Endothelial cell of umbilical vein (primary cell): ENCODE measurements around the gene GRK5. TPM values are rescaled to one million over a fixed set of nuclear protein-coding genes. Genes with fewer than 3 reads are reported as not detected.

Experiments
- BruUV-seq: library from RNA; stranded (reverse); fragments of 400-500 nt; replicated peaks from 2 replicates; lab custom pipeline; 2021; lab: Mats Ljungman, UMichigan
- CTCF ChIA-PET: fragments of 300-600, 350-600 bp; sonication (Branson Sonifier 250); formaldehyde crosslinking; loops from one replicate; lab custom pipeline; 2021; ENCODE audit warnings: antibody characterized with exemption, inconsistent platforms; lab: Charles Lee
- POLR2A ChIA-PET: fragments of 300-600, 350-600 bp; sonication (Branson Sonifier 250); formaldehyde crosslinking; loops from one replicate; lab custom pipeline; 2021; ENCODE audit warnings: antibody characterized with exemption, inconsistent platforms; lab: Charles Lee
- DNase-seq: peaks from one replicate; pipeline ENCODE4 v3.0.0-alpha.2; 2011; ENCODE audit warnings: low read depth, low spot score
- FAIRE-seq: peaks from 2 replicates; lab custom pipeline; 2011; peaks lifted over from hg19 to GRCh38; lab: Jason Lieb, UNC
- H2AFZ ChIP-seq: 2 replicates; pipeline ENCODE4 v1.6.0; 2012; ENCODE audit warnings: low read depth, low read length, control low read depth, inconsistent platforms
- H3K27ac ChIP-seq: 2 replicates; pipeline ENCODE4 v1.5.1; 2011; ENCODE audit warnings: low read depth, mild to moderate bottlenecking, control low read depth, low read length, moderate library complexity; ENCODE audit not compliant: insufficient read depth
- H3K27me3 ChIP-seq, 2 experiments: 2 replicates each; pipeline versions ENCODE4 v1.6.0 to v1.6.1; 2011; ENCODE audit warnings: low read length in 2 of 2, mixed read lengths in 1 of 2; ENCODE audit not compliant: control insufficient read depth in 2 of 2, insufficient read depth in 2 of 2
- H3K36me3 ChIP-seq, 2 experiments: 2 replicates in 1 of 2; 3 replicates in 1 of 2; pipeline ENCODE4 v1.5.1; 2011; ENCODE audit warnings: low read length in 2 of 2, mild to moderate bottlenecking in 1 of 2, moderate library complexity in 1 of 2; ENCODE audit not compliant: control insufficient read depth in 2 of 2, insufficient read depth in 2 of 2; ENCODE audit errors: extremely low read depth in 1 of 2
- H3K4me1 ChIP-seq: 3 replicates; pipeline ENCODE4 v1.5.1; 2011; ENCODE audit warnings: mild to moderate bottlenecking, low read length; ENCODE audit not compliant: control insufficient read depth, insufficient read depth; ENCODE audit errors: extremely low read depth
- H3K4me2 ChIP-seq: 2 replicates; pipeline ENCODE4 v1.6.1; 2011; ENCODE audit warnings: low read length, control low read depth, mixed read lengths; ENCODE audit not compliant: insufficient read depth
- H3K4me3 ChIP-seq, 3 experiments: fragments of 200-600 bp in 1 of 3; sonication (generic), shearing (Covaris generic) in 1 of 3; replicated peaks in 1 of 3; 2 replicates each; pipeline ENCODE4 v1.5.1; 2011 to 2016; ENCODE audit warnings: control low read depth in 3 of 3, low read length in 3 of 3, mild to moderate bottlenecking in 2 of 3, inconsistent platforms in 1 of 3, low read depth in 1 of 3, moderate library complexity in 1 of 3; ENCODE audit not compliant: insufficient read depth in 1 of 3
- H3K79me2 ChIP-seq: 2 replicates; pipeline ENCODE4 v1.6.0; 2012; ENCODE audit warnings: low read length, inconsistent platforms; ENCODE audit not compliant: control insufficient read depth, insufficient read depth
- H3K9ac ChIP-seq: replicated peaks from 2 replicates; pipeline ENCODE3; 2011; ENCODE audit warnings: low read length, control low read depth; ENCODE audit not compliant: insufficient read depth; ENCODE audit errors: extremely low read depth
- H3K9me1 ChIP-seq: replicated peaks from 3 replicates; pipeline ENCODE4 v1.6.0; 2011; ENCODE audit warnings: mild to moderate bottlenecking, low read length; ENCODE audit not compliant: control insufficient read depth, insufficient read depth; ENCODE audit errors: extremely low read depth
- H3K9me3 ChIP-seq: replicated peaks from 2 replicates; pipeline ENCODE4 v1.5.1; 2012; ENCODE audit warnings: low read length, inconsistent platforms; ENCODE audit not compliant: control insufficient read depth, insufficient read depth
- H4K20me1 ChIP-seq: replicated peaks from 2 replicates; pipeline ENCODE3; 2011; ENCODE audit warnings: mild to moderate bottlenecking, low read length; ENCODE audit not compliant: control insufficient read depth, insufficient read depth; ENCODE audit errors: extremely low read depth
- EZH2 ChIP-seq: IDR thresholded peaks from 2 replicates; pipeline ENCODE4 v1.6.1; 2012; ENCODE audit warnings: borderline replicate concordance, low read depth, mild to moderate bottlenecking, moderate library complexity, low read length, inconsistent platforms; ENCODE audit not compliant: severe bottlenecking
- MYC ChIP-seq: IDR thresholded peaks from one replicate; pipeline ENCODE4 v1.6.1; 2011; ENCODE audit warnings: mild to moderate bottlenecking, low read depth, low read length
- POLR2A ChIP-seq: IDR thresholded peaks from 2 replicates; pipeline ENCODE4 v1.6.1; 2012; ENCODE audit warnings: low read depth, mild to moderate bottlenecking, control low read depth, low read length
- dilution Hi-C: fragments of 300-500 bp; cut with MboI; formaldehyde crosslinking; loops from one replicate; pipeline ENCODE4 v1.15.0; 2019; ENCODE audit warnings: low sequenced_read_pairs; ENCODE audit not compliant: extremely low pct_ligation_motif_present
- intact Hi-C: fragments of 100-400 bp; cut with micrococcal nuclease; formaldehyde crosslinking; loops from one replicate; pipeline ENCODE4 v1.10.0; 2022
- polyA plus RNA-seq, 4 experiments: library from polyadenylated mRNA; depleted of rRNA in 3 of 4; stranded (reverse) in 3 of 4; unstranded in 1 of 4; fragments of >200 nt; gene quantifications; 2 replicates each; pipeline versions ENCODE4 v1.2.1 to v1.2.3, GENCODE V29; 2011 to 2012; ENCODE audit warnings: missing spikeins in 1 of 4
- total RNA-seq: library from RNA; stranded (reverse); gene quantifications from 2 replicates; pipeline ENCODE4 v1.2.3, GENCODE V29; 2021

Gene GRK5
- total and polyA plus RNA-seq, 2 donors (not counting 3 experiments of a cell fraction or from before 2014, with no cell fraction given), result 13.1 to 29.5 TPM

DNA sequence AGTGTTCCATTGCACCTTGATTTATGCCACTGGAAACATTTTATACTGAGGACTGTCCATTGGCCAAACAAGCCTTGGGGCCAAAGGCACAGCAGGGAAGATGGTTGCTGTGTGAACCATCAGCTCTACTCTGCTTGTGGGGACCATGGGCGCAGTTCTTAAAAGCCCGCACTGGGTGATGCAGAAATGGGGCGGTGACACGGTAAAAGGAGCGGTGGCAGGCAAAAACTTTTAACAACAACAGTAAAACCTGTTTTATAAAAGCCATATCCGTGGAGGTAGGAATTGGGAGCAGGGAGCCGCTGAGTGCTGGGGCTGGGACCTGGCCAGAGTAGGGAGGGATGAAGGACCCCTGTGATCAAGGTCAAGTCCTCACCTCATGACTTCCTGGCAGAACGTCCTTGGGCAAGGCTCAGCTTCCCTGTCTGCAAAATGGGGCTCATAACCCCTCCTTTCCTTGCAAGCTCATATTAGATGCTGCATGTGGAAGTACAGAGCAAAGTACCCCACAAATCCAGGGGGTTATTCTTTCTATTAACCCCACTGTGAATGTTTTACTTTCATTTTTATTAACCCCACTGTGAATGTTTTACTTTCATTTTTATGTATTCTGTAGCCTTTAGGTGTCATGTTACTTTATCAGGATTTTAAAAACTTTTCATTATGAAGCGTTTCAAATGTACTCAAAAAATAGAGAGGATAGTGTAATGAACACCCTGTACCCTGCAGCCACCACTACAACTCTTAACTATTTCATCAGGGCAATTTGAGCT is 78.3 kb downstream of the GRK5 start:
- BruUV-seq, result no TSS peak

DNA sequence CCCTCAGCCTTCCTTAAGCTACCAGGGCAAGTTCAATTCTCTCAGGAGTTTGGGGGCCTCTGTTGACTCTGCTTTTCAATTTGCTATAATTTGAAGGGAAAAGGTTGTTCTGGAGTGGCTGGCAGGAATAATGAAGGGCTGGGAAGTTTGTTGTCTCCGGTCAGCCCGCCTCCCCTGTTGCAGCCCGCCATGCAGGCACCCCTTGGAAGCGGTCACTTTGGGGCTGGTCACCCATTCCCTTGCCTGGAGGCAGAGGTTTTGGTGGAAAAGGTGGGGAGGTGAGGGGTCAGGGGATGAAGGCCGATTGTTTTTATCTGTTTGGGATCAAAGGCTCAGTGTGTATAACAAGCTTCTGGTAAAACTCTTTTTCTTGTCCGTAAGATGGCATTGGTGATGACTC is 79.1 kb downstream of the GRK5 start:
- no peak for TF ChIP-seq EZH2
- H3K36me3 ChIP-seq, result no peaks in the 10 kb centered on the region
- FAIRE-seq (no peak), DNase-seq (no peak)
- POLR2A ChIA-PET, result no interaction called here
- H3K9me1 ChIP-seq, result no peaks in the 10 kb centered on the region
- no peak overlapping the region for H3K4me3 ChIP-seq
- H3K9ac ChIP-seq, result no peak overlapping the region
- CTCF ChIA-PET, result no interaction called here
- H4K20me1 ChIP-seq, result no peaks in the 10 kb centered on the region
- intact Hi-C loops (no loop called here), dilution Hi-C loops (no loop called here)
- H3K9me3 ChIP-seq, result no peaks in the 10 kb centered on the region
- H3K79me2 ChIP-seq, result no peaks in the 10 kb centered on the region
- no peak overlapping the region for H3K27ac ChIP-seq
- H3K27me3 ChIP-seq, result no peaks in the 10 kb centered on the region
- no TSS peak for BruUV-seq
- no peak overlapping the region for H3K4me2 ChIP-seq
- peaks cover 2% of the 10 kb centered on the region for H3K4me1 ChIP-seq
- H2AFZ ChIP-seq, result no peak overlapping the region

More for the DNA sequence above, 78.3 kb downstream of the GRK5 start:
- Histone ChIP-seq H3K27me3 (no peaks in the 10 kb centered on the region), H4K20me1 (no peaks in the 10 kb centered on the region), H3K27ac (no peak overlapping the region), H3K9ac (no peak overlapping the region), H3K9me1 (no peaks in the 10 kb centered on the region), H3K4me2 (no peak overlapping the region), H3K9me3 (no peaks in the 10 kb centered on the region), H3K79me2 (no peaks in the 10 kb centered on the region), H3K4me3 (no peak overlapping the region), H3K4me1 (peaks cover 2% of the 10 kb centered on the region), H2AFZ (no peak overlapping the region), H3K36me3 (no peaks in the 10 kb centered on the region)
- intact Hi-C loops, result no loop called here
- ChIA-PET CTCF (no interaction called here), POLR2A (no interaction called here)
- dilution Hi-C loops, result no loop called here
- TF ChIP-seq POLR2A (no peak), MYC (no peak)
- DNase-seq, result no peak
- no peak for FAIRE-seq
